Fibroblast of villous mesenchyme (primary cell): Measurements from ENCODE around the gene TSSK2. TPM values are rescaled to one million over a fixed set of nuclear protein-coding genes. Genes with fewer than 3 reads are reported as not detected.

Experiments used
- DNase-seq: peaks from one replicate; pipeline ENCODE4 v3.0.0-alpha.2; 2010; ENCODE audit warnings: low read depth
- H3K4me3 ChIP-seq: 2 replicates; pipeline ENCODE4 v1.5.1; 2011; ENCODE audit warnings: low read depth, mild to moderate bottlenecking, low read length
- total RNA-seq: library from RNA; depleted of rRNA; stranded (reverse); fragments of >200 nt; gene quantifications from 2 replicates; pipeline ENCODE4 v1.2.3, GENCODE V29; 2012
- TF ChIP-seq, protein P1 (sequence below): IDR thresholded peaks from 2 replicates; pipeline ENCODE4 v1.5.1; 2012; ENCODE audit warnings: low read depth, mild to moderate bottlenecking, low read length; ENCODE audit not compliant: insufficient read depth

Gene TSSK2
- total RNA-seq, 1 donor = not detected

DNA sequence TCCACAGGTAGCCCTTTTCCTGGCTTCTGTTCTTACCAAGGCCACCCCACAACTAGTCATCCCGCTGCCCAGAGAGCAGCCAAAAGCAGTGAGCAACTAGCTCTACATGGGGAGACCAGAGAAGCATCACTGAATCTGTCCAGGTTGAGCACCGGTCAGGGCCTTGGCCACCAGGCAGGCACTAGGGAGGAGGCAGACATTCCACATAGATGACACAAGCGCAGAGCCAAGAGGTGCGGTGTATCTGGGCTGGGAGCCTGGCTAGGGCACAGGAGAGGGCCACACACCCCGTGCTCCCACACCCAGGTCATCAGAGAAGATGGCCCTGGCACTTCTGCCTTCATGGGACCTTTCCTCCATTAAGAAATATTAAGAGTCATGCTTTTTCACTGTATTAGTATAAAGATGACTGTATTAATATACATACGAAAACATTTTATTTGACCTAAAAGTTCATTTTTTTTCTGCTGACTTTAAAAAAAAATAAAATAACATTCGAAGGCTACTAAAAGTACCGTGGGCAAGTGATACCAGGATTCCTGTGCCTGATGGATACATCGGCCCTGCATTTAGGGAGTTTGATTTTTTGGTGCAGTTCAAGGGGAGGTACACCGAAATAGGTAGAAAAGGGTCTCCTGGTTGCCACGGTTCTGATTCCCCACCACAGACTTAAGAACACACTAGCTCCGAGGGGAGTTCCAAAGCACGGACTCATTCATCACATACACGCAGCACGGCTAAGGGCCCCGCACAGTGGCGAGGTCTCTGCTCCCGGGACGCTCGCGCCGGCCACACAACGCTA lies 10.1 kb upstream of the TSSK2 start:
- TF ChIP-seq, protein P1, sequence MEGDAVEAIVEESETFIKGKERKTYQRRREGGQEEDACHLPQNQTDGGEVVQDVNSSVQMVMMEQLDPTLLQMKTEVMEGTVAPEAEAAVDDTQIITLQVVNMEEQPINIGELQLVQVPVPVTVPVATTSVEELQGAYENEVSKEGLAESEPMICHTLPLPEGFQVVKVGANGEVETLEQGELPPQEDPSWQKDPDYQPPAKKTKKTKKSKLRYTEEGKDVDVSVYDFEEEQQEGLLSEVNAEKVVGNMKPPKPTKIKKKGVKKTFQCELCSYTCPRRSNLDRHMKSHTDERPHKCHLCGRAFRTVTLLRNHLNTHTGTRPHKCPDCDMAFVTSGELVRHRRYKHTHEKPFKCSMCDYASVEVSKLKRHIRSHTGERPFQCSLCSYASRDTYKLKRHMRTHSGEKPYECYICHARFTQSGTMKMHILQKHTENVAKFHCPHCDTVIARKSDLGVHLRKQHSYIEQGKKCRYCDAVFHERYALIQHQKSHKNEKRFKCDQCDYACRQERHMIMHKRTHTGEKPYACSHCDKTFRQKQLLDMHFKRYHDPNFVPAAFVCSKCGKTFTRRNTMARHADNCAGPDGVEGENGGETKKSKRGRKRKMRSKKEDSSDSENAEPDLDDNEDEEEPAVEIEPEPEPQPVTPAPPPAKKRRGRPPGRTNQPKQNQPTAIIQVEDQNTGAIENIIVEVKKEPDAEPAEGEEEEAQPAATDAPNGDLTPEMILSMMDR = no peak
- DNase-seq = peak; percentile 44

DNA sequence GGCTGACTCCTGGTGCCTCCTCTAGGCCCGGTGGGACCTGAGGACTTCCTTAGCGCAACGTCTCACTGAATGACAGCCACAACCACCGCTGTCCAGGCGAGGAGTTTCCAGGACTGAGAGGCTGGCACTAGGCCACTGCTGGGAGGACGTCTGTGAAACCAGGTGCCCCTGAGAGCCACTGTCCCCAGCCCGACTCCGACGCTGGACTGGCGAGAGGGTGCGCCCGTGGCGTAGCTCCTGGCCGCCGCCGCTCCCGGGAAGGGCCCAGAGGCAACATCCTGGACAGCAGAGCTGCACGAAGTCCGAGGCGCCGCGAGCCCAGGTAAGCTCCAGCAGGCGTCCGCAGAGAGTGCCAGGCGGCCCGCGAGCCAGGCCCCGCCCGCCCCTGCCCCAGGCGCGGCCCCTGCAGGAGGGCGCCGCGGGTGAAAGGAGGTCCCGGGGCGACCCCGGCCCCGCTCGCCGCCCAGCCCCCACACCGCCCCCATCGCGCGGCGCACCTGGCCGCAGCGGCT lies 9.4 kb upstream of the TSSK2 start:
- DNase-seq = peak; percentile 50
- peak overlapping the region; percentile 91 for H3K4me3 ChIP-seq
- TF ChIP-seq, protein P1 = no peak

More for the DNA sequence above, 10.1 kb upstream of the TSSK2 start:
- peak overlapping the region; percentile 91 for H3K4me3 ChIP-seq

DNA sequence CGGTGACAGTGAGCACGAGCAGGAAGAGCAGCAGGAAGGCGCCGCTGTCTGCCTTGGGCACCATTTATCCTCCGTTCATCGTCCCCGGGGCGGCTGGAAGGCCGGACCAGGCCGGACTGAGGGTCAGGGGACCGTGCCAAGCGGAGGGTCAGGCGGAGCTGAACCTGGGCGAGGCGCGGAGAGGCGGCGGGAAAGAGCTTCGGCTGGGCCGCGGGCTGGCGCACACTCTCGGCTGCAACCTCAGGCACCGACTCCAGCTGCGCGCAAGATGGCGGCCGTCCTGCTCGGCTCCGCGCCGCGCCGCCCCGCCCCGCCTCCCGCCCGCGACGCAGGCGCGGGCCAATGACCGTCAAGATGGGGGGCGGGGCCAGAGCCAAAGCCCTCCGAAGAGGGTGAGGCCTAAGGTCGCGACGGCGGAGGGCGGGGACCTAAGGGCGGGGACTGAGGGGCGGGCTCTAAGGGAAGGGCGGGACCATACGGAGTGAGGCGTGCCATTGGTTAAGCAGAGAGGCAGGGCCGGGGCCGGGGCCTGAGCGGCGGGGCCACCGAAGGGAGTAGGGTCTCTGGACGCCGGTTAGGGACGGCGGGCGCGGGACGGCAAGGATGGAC lies 8.9 kb upstream of the TSSK2 start, which contains the start of gene DGCR2:
TSS of gene DGCR2 (minus strand) at position 270 of the 609 bp plus-strand sequence. CDS start at position 64, 206 bp downstream.
- TF ChIP-seq, protein P1 = no peak
- DNase-seq = peak; percentile 96
- H3K4me3 ChIP-seq = peak within 1 kb of the TSS; percentile 91

DNA sequence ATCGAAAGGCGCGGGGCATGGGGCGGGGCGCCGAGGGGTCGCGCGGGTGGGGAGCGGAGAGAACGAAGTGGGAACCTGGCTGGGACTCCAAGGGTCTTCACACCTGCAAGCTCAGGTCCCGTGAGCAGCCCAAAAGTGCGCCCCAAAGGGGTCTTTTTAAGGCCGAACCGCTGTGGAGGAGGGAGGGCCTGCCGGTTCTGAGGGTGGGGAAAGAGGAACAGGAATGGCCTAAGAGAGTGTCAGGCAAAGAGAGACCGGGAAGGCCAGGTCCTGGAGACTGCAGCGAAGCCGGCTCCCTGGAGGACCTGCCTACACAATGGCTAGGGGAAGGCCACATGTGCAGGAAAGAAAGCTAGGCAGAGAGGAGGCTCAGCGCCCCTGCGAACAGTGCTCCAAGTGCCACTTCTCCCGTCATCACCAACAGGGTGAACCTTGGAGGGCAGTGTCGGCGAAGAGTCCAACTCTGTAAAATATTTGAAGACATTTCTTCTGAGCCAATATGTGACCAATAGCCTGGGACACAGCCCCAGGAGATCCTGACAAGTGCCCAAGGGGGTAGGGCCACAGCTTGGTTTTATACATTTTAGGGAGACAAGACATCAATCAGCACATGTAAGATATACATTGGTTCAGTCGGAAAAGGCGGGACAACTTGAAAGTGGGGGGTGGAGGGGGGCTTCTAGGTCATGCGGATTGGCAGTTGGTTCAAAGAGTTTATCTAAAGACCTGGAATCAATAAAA lies 8.2 kb upstream of the TSSK2 start:
- TF ChIP-seq, protein P1 = no peak
- H3K4me3 ChIP-seq = peak overlapping the region; percentile 62
- peak; percentile 11 for DNase-seq

DNA sequence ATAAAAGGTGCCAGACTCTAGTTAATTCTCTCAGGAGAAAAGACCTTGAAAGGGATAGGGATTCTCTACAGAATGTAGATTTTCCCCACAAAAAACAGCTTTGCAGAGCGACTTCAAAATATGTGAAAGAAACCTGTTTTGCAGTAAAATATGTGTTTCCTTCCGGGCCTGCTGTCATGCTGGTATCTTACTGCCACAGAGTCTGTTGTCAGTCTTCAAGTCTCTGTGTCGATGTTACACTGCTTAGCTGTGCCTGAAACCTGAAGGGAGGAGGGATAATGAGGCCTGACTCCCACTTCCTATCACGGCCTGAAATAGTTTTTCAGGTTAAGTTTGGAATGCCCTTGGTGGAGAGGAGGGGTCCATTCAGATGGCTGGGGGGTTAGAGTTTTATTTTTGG lies 7.2 kb upstream of the TSSK2 start:
- H3K4me3 ChIP-seq = no peak overlapping the region
- DNase-seq = no peak
- TF ChIP-seq, protein P1 = no peak

DNA sequence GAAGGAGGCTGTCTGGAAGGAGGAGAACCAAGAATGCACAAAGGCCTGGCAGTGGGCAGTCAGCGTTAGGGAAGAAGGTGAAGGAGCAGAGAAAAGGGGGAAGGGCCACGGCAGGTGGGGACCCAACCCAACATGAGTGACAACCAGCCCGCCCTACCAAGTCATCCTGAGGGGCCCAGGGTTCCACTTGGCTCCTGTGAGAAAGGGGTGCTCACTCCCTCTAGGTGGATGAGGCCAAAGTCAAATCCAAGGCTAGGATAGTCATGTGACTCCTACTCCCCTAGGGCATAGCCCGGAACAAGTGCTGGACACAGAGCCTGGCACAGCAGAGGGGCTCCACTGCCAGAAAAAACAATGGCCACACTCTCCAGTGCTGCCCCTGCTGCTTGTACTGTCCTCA lies 6.7 kb upstream of the TSSK2 start:
- DNase-seq = no peak
- TF ChIP-seq, protein P1 = no peak
- H3K4me3 ChIP-seq = no peak overlapping the region
